GM12865 (cell line): Measurements from ENCODE around the gene MAP3K7CL.

Source experiments
- DNase-seq: peaks from one replicate; pipeline ENCODE4 v3.0.0; 2010; ENCODE audit warnings: low read depth
- H3K4me3 ChIP-seq: 2 replicates; pipeline ENCODE4 v1.5.1; 2011; ENCODE audit warnings: mild to moderate bottlenecking, low read depth, low read length, control low read depth
- TF ChIP-seq, protein P1 (sequence below): IDR thresholded peaks from 2 replicates; pipeline ENCODE4 v1.5.1; 2011; ENCODE audit warnings: low read length, control low read depth, low read depth, inconsistent platforms; ENCODE audit not compliant: insufficient read depth; ENCODE audit errors: missing control alignments

Gene MAP3K7CL

DNA sequence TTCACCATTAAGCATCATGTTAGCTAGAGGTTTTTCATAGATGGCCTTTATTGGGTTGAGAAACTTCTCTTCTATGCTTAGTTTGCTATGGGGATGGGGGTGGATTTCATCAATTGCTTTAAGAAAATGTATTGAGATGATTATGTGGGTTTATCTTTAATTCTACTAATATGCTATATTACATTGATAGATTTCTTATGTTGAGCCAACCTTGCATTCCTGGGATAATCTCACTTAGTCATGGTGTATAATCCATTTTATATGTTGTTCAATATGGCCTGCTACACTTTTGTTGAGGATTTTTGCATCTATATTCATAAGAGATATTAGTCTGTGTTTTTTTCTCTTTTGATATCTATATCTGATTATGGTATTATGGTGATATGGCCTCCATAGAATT lies 70.7 kb downstream of the MAP3K7CL start:
- DNase-seq, result no peak
- no peak overlapping the region for H3K4me3 ChIP-seq
- TF ChIP-seq, protein P1, sequence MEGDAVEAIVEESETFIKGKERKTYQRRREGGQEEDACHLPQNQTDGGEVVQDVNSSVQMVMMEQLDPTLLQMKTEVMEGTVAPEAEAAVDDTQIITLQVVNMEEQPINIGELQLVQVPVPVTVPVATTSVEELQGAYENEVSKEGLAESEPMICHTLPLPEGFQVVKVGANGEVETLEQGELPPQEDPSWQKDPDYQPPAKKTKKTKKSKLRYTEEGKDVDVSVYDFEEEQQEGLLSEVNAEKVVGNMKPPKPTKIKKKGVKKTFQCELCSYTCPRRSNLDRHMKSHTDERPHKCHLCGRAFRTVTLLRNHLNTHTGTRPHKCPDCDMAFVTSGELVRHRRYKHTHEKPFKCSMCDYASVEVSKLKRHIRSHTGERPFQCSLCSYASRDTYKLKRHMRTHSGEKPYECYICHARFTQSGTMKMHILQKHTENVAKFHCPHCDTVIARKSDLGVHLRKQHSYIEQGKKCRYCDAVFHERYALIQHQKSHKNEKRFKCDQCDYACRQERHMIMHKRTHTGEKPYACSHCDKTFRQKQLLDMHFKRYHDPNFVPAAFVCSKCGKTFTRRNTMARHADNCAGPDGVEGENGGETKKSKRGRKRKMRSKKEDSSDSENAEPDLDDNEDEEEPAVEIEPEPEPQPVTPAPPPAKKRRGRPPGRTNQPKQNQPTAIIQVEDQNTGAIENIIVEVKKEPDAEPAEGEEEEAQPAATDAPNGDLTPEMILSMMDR, result no peak

DNA sequence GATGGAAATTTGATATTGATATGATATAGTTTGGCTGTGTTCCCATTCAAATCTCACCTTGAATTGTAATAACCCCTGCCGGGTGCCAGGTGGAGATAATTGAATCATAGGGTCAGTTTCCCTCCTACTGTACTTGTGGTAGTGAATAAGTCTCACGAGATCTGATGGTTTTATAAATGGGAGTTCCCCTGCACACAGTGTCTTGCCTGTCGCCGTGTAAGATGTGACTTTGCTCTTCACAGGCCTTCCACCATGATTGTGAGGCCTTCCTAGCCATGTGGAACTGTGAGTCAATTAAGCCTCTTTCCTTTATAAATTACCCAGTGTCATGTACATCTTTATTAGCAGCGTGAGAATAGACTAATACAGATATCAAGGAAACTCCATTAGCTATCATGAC lies 74.6 kb downstream of the MAP3K7CL start:
- TF ChIP-seq, protein P1, result no peak
- DNase-seq, result no peak
- H3K4me3 ChIP-seq, result no peak overlapping the region

DNA sequence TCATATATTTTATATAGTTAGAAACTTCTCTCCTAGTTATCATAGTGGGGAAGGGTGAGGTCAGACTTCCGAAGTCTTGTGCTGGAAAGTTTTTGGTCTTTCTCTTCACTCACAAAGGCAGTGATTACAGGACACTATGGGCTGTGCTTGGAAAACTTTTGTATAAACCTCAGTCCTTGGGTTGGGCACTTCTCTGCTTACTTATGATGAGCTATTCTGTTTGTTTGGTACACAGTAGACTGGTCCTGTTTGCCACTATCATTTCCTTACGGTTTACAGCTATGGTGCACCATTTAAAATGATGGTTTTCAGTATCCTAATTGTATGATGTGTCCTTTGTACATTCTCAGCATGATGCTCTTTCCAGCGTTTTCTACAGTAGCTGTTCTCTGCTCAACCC lies 75.5 kb downstream of the MAP3K7CL start:
- no peak for DNase-seq
- TF ChIP-seq, protein P1, result no peak
- H3K4me3 ChIP-seq, result no peak overlapping the region

DNA sequence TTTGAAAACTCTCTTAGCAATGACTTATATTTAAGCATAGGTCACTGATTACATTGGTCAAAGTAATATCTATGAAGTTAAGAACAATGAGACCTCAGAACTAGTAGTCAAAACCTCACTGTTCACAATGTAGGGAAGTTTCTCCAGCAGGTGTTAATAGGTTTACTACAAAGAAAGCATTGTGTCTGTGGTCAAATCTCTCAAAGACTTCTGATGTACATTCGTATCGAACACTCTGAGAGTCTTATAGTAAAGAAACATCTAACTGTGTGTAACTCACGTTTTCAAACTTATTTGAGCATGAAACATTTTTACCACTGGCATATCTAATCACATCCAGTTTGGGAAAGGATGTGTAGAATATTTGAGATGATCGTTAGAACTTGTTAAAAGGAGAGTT lies 76.0 kb downstream of the MAP3K7CL start:
- DNase-seq, result no peak
- TF ChIP-seq, protein P1, result no peak
- H3K4me3 ChIP-seq, result no peak overlapping the region

DNA sequence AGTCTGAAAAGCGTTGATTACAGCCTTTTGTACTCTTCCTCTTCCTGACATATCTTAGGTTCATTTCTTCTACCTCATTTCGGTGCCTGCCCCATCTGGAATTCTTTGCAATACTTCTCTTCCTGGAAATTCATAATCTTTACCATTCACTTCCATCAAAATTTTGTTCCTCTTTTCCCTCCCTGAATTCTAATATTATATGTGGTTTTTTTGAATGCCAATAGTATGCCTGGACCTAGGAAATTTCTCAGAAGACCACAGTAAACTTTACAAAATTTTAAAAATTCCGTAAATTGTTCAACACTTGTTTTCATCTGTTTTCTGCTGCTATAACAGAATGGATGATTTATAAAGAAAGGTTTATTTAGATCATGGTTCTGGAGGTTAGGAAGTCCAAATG lies 76.8 kb downstream of the MAP3K7CL start:
- TF ChIP-seq, protein P1, result no peak
- DNase-seq, result no peak
- H3K4me3 ChIP-seq, result no peak overlapping the region

DNA sequence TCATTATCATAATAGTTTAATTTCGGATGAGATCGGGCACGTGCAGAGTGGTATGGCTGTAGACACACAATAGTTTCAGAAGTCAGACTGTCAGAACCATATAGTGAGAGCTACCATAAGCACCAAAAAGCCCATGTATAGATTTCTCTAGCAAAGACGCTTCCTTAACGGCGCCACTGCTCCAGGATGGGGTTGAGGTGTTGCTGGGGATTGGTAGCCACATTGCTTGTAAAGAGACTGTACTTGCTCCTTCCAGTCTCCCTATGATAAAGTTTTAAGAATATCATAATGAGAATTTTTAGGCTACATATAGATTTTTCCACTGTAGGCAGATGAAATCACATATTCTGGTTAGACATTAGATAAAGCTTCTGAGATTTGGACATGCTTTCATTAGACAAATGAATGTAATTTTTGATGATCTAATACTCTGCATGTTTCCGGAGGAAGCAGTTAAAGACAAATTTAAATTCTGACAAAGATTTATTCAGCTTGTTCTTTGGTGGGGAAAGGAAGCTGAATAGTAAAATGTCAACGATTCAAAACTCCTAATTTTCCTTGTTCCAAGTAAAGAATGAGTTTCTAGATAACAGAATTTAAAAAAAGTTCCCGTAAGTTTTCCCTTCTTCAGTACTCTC lies 77.7 kb downstream of the MAP3K7CL start:
- no peak overlapping the region for H3K4me3 ChIP-seq
- DNase-seq, result no peak
- TF ChIP-seq, protein P1, result no peak

DNA sequence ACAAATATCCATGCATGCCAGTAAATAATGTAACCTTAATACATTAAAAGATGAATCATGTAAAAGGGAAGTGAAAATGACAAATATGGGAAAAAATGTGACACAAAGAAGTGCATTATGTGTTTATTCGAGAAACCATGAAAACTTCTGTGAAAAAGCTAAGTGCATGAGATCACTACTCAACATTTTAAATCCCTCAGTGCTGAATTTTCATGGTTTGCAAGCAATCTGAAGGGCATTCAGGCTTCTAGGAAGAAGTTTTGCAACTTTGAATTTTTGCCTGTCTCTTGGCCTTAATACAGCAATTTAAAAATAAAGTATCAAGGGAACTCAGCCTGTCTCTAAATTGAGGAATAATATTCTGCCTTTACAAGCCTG lies 78.2 kb downstream of the MAP3K7CL start:
- no peak overlapping the region for H3K4me3 ChIP-seq
- TF ChIP-seq, protein P1, result no peak
- DNase-seq, result no peak
